ENCODE measurements around the gene NMUR1.
"Not testable (repeated sequence)": the region's sequence is repeated elsewhere in the genome, so short reads cannot be mapped to it uniquely, and the experiment has no call there.

Gene NMUR1

GRCh38 chr2:231565887-231566594 lies 35.8 kb upstream of the NMUR1 start:
- Histone ChIP-seq H3K4me3 (ENCODE audit: low read depth, low read length) (no peak overlapping the region), H3K27ac (no peak overlapping the region), H3K36me3 (replicated peaks) (no peaks in the 10 kb centered on the region), H3K27me3 (replicated peaks) (no peaks in the 10 kb centered on the region)
- TF ChIP-seq, protein P1, sequence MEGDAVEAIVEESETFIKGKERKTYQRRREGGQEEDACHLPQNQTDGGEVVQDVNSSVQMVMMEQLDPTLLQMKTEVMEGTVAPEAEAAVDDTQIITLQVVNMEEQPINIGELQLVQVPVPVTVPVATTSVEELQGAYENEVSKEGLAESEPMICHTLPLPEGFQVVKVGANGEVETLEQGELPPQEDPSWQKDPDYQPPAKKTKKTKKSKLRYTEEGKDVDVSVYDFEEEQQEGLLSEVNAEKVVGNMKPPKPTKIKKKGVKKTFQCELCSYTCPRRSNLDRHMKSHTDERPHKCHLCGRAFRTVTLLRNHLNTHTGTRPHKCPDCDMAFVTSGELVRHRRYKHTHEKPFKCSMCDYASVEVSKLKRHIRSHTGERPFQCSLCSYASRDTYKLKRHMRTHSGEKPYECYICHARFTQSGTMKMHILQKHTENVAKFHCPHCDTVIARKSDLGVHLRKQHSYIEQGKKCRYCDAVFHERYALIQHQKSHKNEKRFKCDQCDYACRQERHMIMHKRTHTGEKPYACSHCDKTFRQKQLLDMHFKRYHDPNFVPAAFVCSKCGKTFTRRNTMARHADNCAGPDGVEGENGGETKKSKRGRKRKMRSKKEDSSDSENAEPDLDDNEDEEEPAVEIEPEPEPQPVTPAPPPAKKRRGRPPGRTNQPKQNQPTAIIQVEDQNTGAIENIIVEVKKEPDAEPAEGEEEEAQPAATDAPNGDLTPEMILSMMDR (IDR thresholded peaks at IDR 0.05; ENCODE audit: low read depth, low read length, missing control alignments) = no peak
- no peak for DNase-seq
- in situ Hi-C loops (cut with HindIII; ENCODE audit: low pct_ligation_motif_present, low sequenced_read_pairs) = no loop called here

DNA sequence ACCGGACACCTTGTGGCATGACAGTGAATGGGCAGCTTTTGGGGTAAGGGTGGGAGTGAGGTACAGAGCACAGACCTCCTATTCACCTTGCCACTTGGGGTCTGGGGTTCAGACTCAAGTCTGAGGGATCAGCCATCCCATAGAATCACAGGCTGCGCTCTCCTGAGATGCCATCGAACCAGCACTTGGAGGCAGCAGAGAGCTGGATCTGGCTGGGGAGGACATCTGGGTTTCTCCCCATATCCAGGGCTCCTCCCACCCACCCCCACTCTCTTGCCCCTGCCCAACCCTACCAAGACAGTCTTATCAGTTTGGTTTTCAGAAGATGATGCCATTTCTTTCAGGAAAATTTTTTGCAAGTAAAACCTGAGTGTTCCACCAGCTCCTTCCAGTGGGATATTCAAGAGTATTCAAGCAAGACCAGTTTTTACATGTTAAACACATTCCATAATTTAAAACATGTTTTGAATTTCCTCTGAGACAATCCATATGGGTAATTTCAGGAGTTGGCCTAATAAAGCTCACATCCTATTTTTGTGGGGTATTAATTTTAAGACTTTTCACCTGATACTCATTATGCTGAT lies 33.2 kb upstream of the NMUR1 start:
- in situ Hi-C loops (cut with HindIII; ENCODE audit: low pct_ligation_motif_present, low sequenced_read_pairs) = no loop called here
- H3K4me3 ChIP-seq (ENCODE audit: low read depth, low read length) = no peak overlapping the region
- peak; percentile 41 for DNase-seq
- TF ChIP-seq, protein P1 (IDR thresholded peaks at IDR 0.05; ENCODE audit: low read depth, low read length, missing control alignments) = peak; percentile 85
- H3K27ac ChIP-seq = no peak overlapping the region
- no peaks in the 10 kb centered on the region for H3K36me3 ChIP-seq (replicated peaks)
- no peaks in the 10 kb centered on the region for H3K27me3 ChIP-seq (replicated peaks)

DNA sequence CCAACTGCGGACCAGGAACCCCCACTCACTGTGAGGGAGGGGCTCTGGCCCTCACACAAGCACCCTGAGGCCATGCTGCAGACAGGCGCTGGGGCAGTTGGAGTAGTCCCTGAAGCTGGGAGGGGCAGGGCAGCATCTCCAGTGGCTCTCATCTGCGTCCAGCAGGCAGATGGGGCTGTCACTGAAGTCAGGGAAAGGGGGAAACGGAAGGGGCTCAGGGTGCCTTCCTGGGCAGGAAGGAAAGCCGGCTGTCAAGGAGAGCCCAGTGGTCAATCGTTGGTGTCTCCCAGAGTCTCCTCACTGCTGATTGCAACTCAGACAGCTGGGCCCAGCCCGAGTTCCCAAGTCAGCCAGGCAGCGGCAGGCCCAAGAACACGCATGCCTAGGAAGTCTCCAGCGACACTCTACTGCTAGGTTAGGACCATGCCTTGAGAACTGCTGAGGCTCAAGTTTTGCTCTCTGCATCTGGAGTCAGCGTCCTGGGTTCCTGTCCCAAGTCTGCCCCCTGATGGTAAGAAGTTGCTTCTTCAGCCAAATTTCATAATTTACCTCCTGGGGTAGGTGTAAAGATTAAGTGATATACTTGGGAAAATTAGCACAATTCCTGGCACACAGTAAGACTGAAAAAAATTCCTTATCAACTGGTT lies 27.4 kb upstream of the NMUR1 start:
- H3K27ac ChIP-seq = no peak overlapping the region
- H3K36me3 ChIP-seq (replicated peaks) = no peaks in the 10 kb centered on the region
- no peak overlapping the region for H3K4me3 ChIP-seq (ENCODE audit: low read depth, low read length)
- DNase-seq = peak; percentile 77
- in situ Hi-C loops (cut with HindIII; ENCODE audit: low pct_ligation_motif_present, low sequenced_read_pairs) = no loop called here
- TF ChIP-seq, protein P1 (IDR thresholded peaks at IDR 0.05; ENCODE audit: low read depth, low read length, missing control alignments) = peak; percentile 77
- no peaks in the 10 kb centered on the region for H3K27me3 ChIP-seq (replicated peaks)

- no peak overlapping the region for H3K4me3 ChIP-seq (ENCODE audit: low read depth, low read length)
- no peak overlapping the region for H3K27ac ChIP-seq
- H3K27me3 ChIP-seq (replicated peaks) = no peaks in the 10 kb centered on the region
- no peak for DNase-seq
- H3K36me3 ChIP-seq (replicated peaks) = no peaks in the 10 kb centered on the region
- in situ Hi-C loops (cut with HindIII; ENCODE audit: low pct_ligation_motif_present, low sequenced_read_pairs) = no loop called here
- TF ChIP-seq, protein P1 (IDR thresholded peaks at IDR 0.05; ENCODE audit: low read depth, low read length, missing control alignments) = no peak
These were observed 26.7 kb upstream of the NMUR1 start for GRCh38 chr2:231556981-231557380.

- H3K36me3 ChIP-seq (replicated peaks); DNase-seq; H3K27ac ChIP-seq; H3K4me3 ChIP-seq (ENCODE audit: low read depth, low read length); H3K27me3 ChIP-seq (replicated peaks); in situ Hi-C loops (cut with HindIII; ENCODE audit: low pct_ligation_motif_present, low sequenced_read_pairs): not testable (repeated sequence)
These were observed 26.3 kb upstream of the NMUR1 start for GRCh38 chr2:231556496-231556895.

DNA sequence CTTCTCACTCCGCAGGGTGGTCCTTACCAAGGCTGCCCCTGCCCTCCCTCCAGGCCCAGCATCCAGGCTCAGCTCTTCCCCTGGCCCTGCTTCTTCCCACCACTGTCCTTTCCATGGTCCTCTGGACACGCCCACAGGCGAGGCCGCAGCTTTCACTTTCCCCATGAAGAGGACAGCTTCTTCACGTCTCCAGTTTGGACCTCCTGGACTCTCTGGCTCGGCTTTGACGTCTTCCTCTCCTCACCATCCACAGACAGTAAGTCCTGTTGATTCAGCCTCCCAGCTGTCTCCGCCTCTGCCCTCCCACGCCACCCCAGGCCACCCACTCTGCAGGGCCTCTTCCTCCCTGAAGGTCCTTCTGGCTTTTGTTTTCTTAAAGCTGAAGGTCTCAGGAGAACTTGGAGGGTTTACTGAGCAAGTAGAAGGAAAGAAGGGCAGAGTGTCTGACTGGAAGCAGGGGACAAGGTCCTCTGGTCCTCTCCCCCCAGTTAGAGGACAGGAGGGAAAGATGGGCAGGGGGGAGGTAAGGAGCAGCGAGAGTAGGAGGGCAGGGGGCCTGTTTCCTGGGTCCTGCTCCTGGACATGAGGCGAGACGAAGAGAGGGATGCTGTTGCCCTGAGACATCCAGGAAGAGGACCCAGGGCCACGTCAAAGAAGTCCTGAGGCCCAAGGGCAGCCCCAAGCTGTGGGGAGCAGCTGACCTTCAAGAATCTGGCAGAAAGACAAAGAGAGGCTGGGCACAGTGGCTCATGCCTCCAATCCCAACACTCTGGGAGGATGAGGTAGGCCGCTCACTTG lies 24.7 kb upstream of the NMUR1 start:
- in situ Hi-C loops (cut with HindIII; ENCODE audit: low pct_ligation_motif_present, low sequenced_read_pairs) = no loop called here
- H3K36me3 ChIP-seq (replicated peaks) = no peaks in the 10 kb centered on the region
- H3K27ac ChIP-seq = no peak overlapping the region
- no peaks in the 10 kb centered on the region for H3K27me3 ChIP-seq (replicated peaks)
- no peak overlapping the region for H3K4me3 ChIP-seq (ENCODE audit: low read depth, low read length)
- DNase-seq = peak; percentile 78
- TF ChIP-seq, protein P1 (IDR thresholded peaks at IDR 0.05; ENCODE audit: low read depth, low read length, missing control alignments) = no peak
